ENCODE results near the gene LRRC75A. TPM values are rescaled to one million over a fixed set of nuclear protein-coding genes. Genes with fewer than 3 reads are reported as not detected.

LRRC75A gene
- total RNA-seq, 1 donor from 2014 or later = 7.9 TPM

DNA sequence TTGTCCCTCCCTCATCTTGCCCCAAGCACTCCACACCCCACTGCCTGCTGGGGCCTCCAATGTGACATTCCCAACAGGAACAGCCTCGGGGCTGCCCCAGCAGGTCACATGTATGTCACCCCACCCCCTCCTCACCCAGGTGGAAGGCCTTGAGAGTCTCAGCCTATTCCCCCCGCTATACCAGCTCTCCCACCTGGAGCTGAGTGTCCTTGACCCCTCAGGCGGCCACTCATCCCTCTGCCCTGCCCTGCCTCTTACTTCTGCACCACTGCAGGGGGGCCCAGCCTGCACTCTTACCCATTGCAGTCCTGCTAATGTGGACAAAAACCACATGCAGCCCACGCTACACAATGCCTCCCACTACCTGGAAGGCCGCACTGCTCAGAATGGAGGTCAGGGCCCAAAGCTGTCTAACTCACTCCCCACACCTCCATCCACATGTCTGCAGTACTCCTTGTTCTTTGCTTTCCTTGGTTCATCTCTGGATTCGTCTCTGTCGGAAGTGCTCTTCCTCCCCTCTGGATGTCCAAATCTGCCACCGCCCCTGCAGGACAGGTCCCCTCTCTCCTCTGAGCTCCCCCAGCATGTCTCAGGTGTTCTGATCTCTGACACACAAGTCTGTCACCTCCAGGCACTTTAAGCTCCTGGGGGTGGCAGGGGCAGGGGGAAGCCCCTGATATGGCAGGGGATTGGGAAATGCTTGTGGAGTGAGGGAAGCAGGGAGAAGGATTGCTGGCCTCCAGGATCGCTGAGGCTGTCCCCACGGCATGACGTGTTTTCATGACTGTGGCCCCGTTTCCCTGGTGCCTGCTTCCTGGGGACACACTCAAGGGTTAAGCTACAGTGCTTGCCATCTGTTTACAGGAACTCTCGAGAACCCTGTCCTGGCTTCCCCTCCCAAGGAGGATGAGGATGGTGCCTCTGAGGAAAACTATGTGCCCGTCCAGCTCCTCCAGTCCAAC is 55.8 kb downstream of the LRRC75A start:
- DNase-seq (ENCODE audit: low spot score) = no peak

DNA sequence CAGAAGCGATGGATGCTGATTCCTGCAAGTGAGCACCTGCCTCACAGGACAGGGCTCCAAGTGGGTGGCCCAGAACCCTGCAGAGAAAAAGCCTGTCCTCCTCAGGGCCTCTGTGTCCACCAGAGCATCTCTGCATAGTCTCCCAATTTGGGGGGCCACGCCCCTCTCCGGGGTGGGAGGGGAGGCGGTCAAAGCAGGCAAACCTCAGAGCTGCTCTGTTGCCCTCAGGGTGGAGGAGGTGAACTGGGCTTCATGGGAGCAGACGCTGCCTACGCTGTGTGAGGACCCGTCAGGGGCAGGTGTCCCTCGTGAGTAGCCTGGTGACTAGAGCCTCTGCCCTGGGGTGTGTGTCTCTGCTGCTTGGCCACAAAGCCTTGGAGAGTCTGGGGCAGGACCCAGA is 57.3 kb downstream of the LRRC75A start:
- DNase-seq (ENCODE audit: low spot score) = no peak

DNA sequence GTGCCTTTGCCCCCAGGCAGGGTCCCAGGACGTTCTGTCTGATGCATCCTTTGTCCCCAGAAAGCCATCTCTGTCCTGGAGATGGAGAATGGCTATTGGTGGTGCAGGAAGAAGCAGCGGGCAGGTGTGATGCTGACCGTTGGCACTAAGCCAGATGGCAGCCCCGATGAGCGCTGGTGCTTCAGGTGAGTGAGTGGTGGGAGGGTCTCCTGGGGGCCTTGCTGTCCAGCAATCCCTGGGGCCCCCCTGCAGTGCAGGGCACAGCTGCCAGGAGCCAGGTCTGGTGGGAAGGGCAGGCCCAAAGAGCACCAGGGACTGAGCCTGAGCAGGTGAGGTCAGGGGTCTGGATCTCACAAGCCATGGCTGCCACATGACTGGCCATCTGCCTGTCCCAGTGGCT is 58.5 kb downstream of the LRRC75A start:
- DNase-seq (ENCODE audit: low spot score) = no peak

DNA sequence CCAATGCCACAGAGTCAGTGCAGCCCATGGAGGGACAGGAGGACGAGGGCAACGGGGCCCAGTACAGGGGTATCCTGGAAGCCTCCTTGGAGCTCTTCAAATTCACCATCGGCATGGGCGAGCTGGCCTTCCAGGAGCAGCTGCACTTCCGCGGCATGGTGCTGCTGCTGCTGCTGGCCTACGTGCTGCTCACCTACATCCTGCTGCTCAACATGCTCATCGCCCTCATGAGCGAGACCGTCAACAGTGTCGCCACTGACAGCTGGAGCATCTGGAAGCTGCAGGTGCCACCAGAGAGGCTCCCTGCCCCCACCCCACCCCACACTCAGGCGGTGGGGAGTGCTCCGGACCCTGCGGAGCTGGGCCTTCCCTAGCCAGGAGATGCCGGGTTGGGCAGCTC is 60.0 kb downstream of the LRRC75A start:
- DNase-seq (ENCODE audit: low spot score) = no peak

DNA sequence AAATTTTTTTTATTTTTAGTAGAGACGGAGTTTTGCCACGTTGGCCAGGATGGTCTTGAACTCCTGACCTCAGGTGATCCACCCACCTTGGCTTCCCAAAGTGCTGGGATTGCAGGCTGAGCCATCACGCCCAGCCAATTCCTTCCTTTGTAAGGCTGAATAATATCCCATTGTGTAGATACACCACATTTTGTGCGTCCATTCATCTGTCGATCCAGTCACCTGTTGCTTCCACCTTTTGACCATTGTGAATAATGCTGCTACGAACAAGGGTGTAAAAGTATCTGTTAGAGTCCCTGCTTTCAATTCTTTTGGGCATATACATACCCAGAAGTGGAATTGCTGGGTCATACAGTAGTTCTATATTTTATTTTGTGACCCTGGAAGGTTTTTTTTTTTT is 61.3 kb downstream of the LRRC75A start:
- no peak for DNase-seq (ENCODE audit: low spot score)

DNA sequence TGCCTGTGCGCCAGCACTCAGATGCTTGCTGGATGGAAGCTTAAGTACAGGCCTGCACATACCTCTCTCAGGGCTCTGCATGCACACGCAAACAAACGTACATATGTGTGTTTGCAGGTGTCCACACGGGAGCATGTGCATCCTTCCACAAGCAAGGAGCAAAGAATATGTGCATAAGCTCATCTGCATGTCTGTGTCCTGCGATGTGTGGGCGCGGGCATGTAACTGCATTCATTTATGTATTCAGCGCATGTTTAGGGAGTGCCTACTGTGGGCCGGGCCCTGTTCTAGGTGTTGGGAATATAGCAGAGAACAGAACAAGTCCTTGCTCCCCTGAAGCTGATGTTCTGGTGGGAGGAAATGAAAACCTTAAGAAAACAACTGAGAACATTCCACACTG is 62.9 kb downstream of the LRRC75A start:
- DNase-seq (ENCODE audit: low spot score) = no peak

DNA sequence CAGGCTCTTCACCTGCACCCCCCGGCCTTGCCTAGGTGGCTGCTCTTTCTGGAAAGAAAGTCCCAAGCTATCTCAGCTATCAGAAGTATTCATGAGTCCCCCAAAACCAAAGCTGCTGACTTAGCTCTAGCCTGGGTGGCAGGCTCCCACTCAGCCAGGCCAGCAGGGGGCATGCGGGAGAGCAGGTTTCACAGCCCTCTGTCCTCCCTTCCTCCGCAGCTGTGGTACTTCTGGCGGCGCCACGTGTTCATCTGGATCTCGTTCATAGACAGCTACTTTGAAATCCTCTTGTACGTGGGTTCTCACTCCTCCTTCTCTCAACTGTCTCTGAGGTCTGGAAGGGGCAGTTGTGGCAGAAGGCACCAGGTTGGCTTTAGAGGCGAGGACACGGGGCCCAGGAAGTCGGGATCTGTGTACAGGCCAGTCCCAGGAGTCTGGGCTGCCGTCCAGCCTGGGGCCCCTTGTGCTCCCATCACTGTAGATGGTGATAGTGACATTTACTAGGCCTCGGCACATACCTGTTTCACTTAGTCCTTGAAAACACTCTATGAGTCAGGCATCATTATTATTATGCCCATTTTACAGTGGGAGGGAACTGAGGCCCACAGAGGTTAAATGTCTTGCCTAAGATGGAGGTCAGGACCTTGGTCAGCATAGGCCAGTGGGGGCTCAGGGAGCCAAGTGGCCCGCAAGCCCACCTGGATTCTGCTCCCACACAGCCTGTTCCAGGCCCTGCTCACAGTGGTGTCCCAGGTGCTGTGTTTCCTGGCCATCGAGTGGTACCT is 63.7 kb downstream of the LRRC75A start:
- DNase-seq (ENCODE audit: low spot score) = peak; percentile 58

DNA sequence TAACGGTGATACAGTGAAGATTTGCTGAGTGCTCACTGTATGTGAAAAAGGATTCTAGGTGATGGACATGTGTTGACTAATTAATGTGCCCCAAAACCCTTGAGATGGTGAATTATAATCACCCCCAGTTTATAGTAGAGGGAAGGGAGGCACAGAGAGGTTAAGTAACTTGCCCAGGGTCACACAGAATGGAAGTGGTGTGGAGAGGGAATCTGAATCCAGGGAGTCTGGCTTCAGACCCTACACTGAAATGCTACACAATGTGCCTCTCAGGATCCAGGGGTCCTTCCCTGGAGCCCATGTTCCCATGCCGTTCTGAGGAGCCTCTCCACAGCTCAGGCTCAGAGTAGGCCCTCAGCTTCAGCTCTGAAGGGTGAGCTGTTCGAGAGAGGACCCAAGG is 65.0 kb downstream of the LRRC75A start:
- DNase-seq (ENCODE audit: low spot score) = no peak

DNA sequence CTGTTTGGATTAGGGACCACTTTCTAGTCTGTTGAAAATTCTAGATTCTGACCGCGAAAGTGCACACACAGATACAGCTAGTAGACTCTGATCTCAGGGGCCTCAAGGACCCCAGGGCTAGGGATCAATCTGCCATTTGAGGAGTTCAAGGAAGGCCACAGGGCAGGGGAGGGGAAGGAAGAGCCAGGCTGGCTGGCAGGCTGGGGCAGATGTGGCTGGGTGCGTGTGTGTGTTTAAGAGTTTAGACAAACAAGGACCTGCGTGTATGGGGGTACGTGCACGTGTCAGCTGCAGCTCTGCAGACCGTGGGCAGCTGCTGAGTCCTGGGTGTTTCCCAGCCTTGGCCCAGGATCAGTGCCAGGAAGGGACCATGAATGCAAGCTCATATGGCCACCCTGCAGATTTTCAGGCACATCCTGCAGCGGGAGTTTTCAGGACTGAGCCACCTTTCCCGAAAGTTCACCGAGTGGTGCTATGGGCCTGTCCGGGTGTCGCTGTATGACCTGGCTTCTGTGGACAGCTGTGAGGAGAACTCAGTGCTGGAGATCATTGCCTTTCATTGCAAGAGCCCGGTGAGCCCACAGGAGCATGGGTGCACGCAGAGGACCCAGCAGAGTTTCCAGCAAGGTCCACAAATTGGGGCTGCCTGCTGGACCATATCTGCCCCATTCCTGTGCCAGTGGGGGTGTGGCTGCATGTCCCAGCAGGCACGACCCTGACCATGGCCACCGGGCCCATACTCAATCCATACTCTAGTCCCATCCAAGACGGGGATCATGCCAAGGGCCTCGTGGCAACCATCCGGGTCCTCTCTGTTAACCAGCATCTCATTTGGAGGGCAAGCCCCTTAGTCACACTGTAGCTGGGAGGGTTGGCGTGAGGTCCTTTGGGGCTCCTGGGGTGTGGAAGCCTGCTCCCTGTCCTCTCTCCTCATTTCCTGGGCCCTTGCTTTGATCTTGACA is 66.0 kb downstream of the LRRC75A start:
- DNase-seq (ENCODE audit: low spot score) = no peak

DNA sequence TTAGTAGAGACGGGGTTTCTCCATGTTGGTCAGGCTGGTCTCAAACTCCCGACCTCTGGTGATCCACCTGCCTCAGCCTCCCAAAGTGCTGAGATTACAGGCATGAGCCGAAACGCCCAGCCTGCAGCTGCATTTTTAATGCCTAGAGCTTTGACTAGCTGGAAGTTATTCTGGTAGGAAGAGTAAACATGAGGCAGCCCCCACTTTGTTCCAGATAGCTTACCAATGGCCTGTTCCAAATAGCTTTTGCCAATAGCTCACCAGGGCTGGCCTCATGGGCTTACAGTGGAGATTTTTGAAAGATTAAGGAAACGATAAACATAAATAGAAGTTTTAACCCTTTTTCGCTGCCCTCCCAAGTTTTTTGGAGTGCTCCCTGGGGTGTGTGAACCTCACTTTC is 66.8 kb downstream of the LRRC75A start:
- no peak for DNase-seq (ENCODE audit: low spot score)

DNA sequence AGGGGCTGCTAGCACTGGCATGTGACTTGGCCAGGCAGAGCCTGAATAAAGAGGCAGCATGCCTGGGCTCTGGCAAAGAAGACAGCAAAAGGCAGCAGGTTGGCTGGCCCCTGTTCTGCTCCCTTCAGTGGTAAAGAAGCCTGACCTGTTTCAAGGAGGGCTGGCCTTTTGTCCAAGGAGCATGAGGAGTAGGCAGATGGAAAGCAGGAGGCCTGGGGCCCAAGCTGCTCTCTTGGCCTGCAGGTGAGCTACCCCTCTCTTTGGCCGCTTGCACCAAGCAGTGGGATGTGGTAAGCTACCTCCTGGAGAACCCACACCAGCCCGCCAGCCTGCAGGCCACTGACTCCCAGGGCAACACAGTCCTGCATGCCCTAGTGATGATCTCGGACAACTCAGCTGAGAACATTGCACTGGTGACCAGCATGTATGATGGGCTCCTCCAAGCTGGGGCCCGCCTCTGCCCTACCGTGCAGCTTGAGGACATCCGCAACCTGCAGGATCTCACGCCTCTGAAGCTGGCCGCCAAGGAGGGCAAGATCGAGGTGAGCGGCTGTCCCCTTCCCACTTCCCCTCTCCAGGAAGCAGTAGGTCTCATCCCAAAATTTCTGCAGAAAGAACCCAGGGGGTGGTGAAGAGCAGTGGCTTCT is 68.6 kb downstream of the LRRC75A start:
- DNase-seq (ENCODE audit: low spot score) = no peak

DNA sequence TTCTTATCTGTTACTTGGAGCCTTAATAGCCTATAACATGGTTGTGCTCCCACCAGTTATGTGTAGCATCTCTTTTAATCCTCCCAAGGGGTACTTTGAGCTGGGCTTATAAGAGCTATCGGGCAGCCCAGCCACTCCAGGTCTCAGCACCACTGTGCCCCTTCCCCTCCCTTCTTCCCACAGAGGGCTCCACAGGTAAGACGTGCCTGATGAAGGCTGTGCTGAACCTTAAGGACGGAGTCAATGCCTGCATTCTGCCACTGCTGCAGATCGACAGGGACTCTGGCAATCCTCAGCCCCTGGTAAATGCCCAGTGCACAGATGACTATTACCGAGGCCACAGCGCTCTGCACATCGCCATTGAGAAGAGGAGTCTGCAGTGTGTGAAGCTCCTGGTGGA is 69.6 kb downstream of the LRRC75A start:
- DNase-seq (ENCODE audit: low spot score) = no peak

DNA sequence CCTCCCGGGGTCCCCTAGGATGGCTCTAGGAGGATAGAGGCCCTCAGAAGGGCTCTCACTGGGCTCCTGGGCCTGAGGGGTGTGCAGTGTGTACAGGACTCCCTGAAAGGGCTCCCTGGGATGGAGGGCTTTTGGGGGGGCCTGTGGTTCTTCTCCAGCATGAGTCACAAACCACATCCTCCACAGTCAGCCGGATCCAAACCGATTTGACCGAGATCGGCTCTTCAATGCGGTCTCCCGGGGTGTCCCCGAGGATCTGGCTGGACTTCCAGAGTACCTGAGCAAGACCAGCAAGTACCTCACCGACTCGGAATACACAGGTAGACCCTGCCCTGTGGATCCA is 72.1 kb downstream of the LRRC75A start:
- no peak for DNase-seq (ENCODE audit: low spot score)

DNA sequence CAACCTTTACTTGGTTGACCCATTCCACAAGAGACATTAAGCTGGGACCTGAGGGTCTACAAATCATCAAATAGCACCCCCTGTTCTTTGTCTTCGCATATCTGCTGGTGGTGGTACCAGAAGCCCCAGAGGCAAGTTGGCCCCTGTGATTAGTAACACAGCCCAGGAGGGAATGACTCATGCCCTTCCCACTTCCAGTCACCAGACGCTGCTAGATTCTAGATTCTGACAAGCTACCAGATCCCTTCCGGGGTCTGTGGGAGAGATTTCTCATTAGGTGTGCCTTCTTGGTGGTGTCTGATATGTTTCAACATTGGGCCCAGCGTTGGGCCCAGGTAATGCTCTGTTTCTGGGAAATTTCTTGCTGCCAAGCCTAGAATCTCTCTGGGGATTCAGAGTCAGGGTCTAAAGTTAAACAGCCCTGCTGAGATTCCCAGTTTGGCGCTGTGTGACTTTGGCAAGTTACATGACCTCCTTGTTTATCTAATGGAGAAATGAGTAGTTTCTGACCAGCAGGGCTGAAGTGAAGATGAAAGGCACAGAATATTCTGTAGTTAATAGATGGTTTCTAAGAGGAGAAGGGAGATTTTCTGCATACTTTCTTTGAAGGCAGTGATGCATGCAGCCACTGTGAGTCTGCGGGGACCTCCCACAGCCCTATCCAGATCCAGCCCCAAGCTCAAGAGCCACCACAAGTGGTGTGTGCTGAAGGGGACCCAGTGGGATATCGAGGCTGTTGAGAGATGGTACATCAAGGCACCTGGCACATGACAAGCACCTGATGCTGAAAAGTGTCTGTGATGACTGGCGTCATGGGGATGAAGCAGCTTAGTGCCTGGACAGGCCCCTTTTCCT is 72.7 kb downstream of the LRRC75A start:
- peak; percentile 72 for DNase-seq (ENCODE audit: low spot score)

DNA sequence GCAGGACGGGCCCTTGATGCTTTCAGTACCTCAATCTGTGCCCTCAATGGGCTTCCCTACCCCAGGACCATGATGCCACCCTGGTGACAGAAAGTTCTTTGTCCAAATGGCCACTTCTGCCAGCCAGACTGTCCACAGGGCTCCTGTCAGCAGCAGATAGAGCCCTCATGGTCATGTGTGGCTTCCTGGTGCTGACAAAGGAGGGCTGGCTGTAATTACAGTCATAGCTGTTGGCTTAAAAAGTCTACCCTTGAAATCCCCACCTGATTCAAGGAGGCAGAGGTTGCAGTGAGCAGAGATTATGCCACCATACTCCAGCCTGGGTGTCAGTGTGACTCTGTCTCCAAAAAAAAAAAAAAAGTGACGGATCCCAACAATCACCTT is 73.3 kb downstream of the LRRC75A start:
- no peak for DNase-seq (ENCODE audit: low spot score)

DNA sequence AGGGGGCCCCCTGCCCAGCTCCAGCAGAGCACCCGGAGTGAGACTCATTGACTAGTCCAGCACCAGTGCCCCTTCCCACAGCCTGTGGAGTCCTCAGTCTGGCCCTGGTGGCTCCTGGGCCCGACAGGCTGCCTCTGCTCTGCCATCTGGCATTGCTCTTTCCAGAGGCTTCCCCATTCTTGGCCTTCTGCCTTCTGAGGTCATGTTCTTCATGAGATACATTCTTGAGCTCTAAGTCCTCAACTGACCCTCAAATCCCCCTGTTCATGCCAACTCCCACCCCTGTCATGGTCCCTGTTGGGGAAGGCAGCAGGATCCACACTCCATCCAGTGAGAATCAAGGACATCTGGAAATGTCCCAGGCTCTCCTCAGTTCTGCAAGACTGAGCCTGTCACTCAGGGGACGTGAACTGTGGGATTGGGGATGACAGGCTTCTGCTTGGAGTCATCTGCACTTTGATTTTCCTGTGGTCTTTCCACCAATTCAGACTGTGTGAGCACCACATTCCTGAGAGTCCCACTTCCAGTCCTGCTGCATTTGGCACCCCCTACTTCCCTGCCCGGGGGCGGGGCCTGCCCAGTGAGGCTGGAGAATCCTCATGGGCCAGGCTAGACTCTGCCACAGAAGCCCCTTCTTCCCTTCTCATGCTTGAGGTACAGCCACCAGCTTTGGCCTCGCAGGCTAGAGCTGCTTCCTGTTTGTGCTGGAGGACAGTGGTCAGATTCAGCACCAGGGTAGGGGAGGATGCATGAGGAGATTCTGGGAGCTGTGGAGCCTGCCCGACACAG is 73.9 kb downstream of the LRRC75A start:
- DNase-seq (ENCODE audit: low spot score) = no peak

DNA sequence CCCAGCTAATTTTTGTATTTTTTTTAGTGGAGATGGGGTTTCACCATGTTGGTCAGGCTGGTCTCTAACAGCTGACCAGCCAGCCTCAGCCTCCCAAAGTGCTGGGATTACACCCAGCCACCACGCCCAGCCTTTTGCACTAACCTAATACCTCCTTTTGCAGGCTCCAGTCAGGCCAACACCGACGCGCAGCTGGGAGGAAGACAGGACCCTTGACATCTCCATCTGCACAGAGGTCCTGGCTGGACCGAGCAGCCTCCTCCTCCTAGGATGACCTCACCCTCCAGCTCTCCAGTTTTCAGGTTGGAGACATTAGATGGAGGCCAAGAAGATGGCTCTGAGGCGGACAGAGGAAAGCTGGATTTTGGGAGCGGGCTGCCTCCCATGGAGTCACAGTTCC is 74.6 kb downstream of the LRRC75A start:
- DNase-seq (ENCODE audit: low spot score) = no peak

DNA sequence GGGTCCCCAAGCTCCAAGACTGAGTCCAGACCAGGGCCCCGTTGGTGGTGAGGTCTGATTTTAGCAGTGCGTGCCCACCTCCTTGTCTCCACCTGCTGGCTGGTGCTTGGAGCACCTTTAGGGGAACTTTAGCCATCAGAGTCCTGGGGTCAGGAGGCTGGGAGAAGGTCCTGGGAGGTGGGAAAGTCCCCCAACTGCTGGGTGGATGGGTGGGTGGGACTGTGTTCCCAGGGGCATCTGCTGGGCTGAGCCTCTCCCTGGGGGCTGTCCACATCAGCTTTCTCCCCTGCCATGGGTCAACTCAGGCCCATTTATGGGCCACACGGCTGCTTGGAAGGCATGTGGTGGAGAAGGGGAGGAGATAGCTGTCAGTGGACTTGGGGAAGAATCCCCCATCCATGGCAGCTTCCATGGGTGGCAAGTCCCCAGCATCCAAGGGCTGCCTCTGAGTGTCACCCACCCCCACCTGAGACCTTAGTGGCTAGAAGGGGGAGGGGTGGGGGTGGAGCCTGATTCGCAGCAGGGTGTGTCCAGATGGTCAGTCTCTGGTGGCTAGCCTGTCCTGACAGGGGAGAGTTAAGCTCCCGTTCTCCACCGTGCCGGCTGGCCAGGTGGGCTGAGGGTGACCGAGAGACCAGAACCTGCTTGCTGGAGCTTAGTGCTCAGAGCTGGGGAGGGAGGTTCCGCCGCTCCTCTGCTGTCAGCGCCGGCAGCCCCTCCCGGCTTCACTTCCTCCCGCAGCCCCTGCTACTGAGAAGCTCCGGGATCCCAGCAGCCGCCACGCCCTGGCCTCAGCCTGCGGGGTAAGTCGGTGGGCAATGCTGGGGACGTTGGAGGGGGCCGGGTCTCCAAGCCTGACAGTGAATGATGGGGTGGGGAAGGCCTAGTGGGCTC is 76.7 kb downstream of the LRRC75A start, which contains the start of gene TRPV2:
TSS of gene TRPV2 (plus strand) at position 541 of the 894 bp plus-strand sequence. CDS start 2,098 bp downstream, outside the sequence.
- no peak for DNase-seq (ENCODE audit: low spot score)
